HG02970 (cell line): ENCODE data around the gene NTNG1.

Experiments used
- ATAC-seq: cut with Tn5 transposase; IDR thresholded peaks from one replicate; pipeline ENCODE4 v1.9.1; 2021; ENCODE audit warnings: mild to moderate bottlenecking, moderate library complexity, moderate number of reproducible peaks; ENCODE audit not compliant: unreplicated experiment, low FRiP score

Gene NTNG1

DNA sequence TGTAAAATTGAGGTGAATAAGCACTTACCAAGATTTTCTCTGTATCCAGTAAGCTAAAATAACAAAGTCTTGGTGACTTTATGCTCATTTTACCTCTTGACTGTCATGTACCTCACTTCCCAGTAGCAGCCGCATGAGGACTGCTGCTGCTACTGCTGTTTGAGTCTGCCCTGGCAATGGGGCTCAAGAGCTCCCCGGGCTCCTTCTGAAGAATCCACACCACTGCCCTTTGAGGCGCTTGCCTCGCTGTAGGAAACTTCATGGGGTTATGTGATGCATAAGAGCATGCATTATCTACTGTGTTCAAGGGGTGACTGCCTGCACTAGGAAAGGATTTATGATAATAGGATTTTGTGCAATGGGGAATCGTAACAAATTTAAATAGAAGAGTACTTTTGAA lies 113.5 kb downstream of the NTNG1 start:
- no peak for ATAC-seq

DNA sequence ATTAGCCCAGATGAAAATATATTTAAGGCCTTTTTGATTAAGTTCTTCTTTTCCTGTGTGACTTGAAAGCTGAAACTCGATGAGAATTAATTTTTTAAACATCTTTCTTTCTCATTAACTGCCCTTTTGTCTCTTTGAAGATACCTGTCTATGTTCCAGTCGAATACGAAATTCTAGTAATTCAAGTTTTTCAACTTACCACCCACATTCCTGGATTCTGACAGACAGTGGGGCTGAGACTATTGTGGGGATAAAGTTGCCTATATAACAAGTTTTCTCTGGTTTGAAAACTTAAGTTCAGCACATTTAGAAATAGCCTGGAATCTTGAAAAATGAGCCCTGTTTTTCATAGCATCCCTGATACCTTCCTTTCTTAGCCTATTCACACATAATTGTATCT lies 114.6 kb downstream of the NTNG1 start:
- ATAC-seq = no peak

DNA sequence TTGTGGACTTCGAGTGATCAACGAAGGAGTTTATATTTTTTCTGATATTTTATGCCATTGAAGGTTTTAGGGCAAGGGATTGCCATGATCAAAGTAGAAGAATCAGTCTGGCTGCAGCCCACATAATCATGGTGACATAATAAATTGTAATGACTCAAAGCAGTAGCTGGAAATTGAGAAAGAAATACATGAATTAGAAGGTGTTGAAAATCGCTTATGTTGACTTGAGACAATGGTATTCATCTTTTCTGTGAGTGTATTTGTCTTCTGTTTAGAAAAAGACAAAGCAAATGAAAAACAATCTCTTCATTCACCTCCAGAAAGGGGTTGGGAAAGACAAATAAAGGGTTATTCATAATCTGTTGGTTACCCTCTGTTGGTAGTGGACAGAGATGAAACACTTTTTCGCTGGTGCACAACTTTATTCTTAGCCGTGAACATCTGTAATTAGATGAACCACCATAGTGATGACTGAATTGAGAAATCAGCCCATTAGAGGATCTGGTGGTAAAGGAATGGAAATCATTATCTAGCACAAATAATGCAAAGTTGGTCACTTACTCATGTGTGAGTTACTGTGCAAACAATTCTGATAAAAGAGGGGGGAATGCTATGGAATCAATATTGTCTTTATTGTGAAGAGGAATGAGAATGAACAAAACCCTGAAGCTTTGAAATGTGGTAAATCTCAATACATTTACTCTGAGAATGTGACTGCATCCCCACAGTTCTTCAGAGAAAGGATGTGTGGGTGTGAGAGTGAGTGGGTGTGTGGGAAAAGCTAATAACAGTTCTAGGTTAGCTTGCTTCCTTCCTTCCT lies 121.8 kb downstream of the NTNG1 start:
- ATAC-seq = no peak

DNA sequence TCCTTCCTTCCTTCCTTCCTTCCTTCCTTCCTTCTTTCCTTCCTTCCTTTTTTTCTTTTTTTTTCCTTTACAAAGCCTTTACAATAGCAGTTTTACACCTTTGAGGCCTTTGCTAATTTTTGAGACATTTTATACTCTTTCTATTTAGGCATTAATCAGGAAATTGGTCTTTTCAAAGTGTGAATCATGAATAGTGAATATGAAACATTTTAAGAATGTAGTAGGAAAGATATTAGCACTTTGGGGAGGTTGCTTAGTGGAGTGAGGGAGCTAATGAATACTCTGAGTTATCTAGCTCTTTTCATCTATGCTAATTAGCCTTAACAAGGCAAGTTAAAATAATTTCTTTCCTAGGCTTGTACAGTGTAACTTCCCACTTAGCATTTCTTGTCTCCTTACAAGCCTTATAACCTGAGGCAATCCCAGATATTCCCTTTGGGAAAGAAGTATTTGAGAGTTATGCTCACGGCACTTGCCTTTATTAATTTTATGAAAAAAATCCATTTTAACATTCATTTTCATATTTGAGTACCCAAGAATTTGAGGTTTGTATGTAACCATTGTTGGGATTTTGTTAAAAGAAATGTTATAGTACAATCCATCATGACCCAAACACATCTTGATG lies 122.6 kb downstream of the NTNG1 start:
- ATAC-seq = no peak

DNA sequence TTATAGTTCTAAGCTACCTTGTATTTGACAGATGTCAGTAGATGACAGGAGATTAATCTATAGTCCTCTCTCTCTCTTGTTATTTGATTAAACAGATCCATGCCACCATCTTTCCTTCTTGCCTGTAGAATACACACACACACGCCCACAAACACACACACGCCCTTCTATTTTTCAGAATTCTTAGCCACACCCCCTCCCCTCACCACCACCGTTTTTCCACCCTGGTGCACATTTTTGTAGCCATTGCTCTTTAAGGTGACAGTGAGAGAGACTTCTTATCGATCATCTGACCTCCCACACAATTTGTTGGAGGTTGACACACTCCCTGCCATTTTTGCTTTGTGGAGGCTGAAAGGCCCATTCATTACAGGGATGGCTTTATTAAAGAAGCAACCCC lies 123.2 kb downstream of the NTNG1 start:
- no peak for ATAC-seq

DNA sequence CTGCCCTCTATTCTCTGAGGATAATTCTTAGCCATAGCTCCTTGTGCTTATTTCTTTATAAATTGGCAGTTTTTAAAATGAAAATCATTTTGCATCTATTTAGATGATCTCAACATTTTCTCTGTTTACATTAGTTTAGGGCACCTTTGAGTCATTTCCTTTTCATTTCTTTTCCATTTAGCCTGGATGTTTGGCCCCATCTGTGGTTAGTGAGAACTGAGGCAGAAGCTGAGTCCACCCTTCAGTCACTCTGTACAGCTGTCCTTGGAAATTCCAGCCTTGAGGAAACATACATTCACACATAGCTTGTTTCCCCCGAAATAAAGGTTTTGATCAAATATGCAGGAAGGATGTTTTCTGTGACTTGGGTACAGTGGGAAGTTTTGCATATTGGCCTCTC lies 123.7 kb downstream of the NTNG1 start:
- ATAC-seq = no peak

DNA sequence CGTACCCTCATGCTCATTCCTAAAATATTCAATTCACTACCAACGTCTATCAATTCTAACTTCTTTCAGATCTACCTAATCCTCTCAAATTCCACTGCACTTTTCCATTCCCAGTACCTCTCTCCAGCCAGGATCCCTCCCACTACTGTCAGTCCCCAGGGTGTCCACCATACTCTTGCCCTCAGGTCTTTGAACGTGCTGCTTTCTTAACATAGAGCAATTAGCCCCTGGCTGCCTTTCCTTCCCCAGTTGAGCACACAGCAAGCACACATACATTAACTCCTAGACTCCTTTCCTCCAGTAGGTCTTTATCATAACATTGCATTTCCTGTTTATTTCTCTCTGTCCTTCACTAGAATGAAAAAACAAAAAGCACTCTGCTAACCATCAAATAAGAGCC lies 126.7 kb downstream of the NTNG1 start:
- no peak for ATAC-seq

DNA sequence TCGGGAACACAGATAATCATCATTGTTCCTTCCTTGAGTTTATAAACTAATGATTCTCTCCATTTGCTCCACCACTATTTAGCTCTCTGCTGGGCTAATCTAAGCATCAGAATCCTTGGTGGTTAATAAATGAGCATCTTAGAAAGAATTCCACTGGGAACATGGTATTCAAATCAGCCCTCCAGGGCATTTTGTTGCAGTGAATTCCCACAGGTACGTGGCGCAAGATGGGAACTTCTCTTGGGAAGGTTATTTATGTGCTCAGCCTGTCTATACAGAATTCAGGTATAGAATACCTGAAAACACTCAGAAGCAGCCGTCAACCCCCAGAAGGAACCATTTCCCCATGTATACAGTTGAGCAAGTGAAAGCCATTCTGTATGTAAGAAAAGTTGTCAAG lies 131.5 kb downstream of the NTNG1 start:
- no peak for ATAC-seq

DNA sequence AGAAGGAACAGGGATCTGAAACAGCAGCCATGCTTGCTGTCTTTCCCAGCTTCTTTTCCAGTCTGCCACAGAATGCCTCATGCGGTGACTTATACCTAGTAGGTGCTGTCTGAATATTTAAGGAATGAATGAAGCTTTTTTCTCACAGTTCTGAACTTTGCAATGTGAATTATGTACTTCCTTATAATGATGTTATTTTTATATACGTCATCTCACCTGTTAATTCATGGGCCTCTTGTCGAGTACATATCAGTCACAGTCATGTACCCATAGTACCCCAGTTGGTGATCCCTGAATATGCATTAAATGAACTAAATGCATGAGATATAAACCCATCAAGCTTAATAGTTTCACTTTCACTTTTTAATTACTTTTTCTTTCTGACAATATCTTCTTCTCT lies 132.7 kb downstream of the NTNG1 start:
- ATAC-seq = no peak

DNA sequence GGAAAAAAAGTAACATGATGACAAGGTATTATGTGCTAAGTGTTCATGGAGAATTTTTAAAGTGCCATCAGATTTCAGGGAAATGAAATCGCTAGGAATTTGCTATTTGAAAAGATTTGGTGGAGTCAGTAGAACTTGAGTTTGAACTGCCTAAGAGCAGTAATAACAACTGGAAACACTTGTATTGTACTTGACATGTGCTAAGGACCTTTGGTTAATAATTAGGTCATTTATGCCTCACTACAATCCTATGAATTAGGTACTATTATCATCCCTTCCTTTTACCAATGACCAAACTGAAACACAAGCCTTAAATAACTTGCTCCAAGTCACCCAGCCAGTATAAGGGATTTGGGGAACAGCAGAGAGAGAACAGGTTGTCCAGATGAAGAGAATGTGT lies 133.4 kb downstream of the NTNG1 start:
- ATAC-seq = no peak

DNA sequence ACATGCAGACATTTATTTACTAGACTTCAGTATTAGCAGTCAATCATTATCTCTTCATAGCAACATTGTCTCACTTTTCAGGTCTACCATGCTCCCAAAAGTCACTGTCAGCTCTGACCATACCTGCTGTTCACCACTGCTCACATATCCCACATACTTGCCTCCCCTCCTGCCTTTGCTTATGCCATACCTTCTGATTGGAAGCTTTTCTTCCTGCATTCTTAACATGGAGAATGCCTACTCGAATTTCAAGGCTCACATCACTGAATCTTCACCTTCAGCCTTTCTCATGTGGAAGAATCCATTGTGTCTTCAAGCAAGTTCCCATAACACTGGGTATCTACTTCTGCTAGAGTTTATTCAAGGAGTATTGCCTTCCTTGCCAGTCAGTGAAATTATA lies 135.4 kb downstream of the NTNG1 start:
- no peak for ATAC-seq

DNA sequence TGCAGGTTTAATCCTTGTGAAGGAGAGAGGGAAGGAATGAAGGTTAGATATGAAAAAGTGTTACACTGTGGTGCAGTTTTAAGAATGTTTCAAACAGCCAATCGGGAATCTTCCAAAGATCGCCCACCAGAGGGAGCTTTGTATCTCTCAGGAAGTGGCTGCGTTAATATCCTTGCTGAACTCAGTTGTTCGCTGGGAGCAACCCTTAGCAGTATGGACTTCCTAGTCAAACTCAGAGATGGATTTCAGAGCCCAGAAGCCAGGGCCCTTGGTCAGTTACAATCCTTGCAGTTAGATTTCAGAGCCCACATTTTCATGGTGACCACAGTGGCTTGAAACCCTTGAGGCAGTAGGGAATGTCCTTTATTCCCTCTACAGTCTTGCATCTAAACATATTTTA lies 136.2 kb downstream of the NTNG1 start:
- ATAC-seq = no peak

DNA sequence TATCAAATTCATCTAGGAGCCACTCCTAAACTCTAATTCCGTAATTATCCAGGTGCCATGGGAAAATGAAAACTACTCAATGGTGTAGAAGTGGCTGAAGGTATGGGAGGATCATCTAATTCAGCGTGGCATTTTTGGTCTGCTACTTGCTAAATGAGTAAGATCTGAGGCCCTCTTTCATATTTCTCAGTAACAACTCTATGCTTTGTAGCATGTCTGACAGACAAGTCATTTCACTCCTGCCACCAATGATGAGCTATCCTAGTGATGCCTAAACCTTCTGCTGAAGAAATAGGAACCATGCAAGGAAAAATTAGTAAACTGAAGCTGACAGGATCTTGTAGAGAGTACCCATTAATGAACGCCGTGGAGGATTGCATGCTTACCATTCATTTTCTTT lies 145.3 kb downstream of the NTNG1 start:
- no peak for ATAC-seq

DNA sequence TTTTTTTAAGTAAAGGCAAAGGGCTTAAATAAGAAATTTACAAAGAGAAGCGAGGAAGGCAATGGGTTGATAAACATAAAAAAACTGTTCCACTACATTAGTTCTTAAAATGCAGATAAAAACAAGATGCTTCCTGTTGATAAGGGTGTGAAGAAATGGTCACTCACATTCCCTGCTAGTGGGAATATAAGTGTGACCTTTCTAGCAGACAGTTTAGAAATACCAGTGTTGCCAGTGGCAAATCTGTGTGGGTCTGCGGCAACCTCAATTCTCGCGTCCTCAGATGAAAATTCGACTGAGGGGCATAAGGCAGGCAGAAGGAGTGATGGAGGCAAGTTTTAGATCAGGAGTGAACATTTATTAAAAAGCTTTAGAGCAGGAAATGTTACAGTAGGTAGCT lies 151.1 kb downstream of the NTNG1 start:
- ATAC-seq = no peak

DNA sequence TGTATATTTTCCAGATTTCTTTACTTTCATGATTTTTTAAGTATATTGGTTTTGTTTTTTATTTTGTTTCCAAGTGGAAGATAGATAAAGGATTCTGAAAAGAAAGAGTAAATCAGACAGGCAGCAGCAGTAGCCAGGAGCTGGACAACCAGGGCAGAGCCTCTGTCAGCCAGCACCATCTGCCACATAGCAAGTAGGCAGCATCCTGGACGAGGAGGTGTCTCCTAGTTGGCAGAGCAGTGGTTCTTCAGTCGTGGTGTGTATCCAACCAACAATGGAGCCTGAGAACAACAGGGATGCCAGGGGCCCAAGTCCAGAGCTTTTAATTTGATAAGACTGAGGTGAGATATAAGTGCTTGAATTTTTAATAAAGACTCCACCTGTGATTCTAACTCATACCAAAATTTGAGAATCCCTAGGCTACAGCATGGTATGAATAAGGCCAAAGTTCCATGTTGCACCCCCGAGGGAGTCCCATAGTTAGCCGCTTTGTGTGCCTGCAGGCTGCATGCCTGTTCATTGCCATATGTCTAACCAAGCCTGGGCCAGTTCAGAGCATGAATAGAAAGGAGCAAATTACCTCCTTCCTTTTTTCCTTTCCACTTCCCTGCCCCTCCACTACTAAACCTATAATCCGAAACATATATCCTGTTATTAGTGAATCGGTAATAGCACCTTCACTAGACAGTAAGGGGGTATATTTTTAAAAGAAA lies 153.2 kb downstream of the NTNG1 start:
- no peak for ATAC-seq

DNA sequence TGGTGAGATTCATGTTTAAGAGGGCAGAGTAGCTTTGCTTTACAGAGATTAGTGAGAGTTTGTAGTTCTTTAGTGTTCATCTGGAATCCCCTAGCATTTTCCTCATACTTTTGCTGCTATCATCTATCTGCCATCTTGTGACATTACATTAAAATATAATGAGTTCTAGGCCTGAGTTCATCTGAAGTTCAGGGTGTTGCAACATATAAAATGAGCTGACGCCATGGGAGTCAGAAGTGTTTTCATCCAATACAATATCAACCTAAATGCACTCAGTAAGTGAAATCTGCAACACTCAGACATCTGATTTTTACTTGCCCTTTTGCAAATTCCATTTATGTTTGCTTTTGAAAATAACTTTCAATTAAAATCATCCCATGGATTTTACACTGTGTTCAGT lies 153.8 kb downstream of the NTNG1 start:
- ATAC-seq = no peak

DNA sequence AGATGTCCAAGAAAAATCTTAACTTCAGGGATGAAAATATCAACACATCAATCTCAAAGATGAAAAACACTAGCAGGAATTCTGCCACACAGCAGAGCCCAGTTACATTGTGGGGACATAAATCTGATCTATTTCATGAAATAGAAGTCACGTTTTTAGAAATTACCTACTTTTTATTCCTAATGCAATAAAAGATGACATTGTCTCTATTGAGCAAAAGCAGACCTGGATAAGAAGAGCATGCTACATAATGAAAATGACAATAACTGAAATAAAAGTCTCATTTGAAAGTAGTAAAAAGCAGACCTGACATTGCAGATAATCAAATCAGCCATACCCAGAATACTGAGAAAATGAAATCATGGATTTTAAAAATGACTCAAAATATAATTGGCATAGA lies 156.8 kb downstream of the NTNG1 start:
- no peak for ATAC-seq

DNA sequence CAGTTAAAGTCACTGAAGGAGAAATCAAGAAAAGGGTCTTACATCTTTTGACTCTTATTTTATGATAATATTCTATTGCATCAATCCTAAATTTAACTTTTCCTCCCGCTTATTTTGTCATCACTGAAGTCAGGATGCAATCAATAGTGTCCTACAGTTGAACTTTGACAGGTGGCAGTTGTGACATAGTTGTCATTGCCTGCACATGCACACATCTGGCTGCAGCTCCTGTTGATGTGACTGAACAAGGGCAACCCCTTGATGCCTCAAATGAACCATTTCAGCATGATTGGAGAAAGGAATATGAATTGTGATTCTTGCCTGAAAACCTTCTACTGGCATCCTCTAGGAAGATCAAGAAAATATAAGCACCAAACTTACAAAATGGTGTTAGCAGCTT lies 157.7 kb downstream of the NTNG1 start:
- ATAC-seq = no peak

DNA sequence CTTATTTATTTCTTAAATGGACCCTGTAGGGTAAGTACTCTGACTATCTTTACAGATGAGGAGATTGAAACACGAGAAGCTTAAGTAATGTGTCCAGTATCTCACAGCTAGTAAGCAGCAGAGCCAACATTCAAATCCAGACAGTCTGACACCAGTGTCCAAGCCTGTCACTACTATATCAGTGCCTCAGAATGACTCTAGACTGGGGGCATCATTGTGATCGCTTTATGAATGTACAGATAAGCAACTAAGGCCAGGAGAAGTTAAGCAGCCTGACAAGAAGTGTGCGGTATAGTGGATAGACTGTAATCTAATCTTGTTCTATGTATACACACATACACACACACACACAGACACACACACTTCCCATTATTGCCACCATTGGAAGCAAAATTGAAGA lies 158.7 kb downstream of the NTNG1 start:
- ATAC-seq = no peak

DNA sequence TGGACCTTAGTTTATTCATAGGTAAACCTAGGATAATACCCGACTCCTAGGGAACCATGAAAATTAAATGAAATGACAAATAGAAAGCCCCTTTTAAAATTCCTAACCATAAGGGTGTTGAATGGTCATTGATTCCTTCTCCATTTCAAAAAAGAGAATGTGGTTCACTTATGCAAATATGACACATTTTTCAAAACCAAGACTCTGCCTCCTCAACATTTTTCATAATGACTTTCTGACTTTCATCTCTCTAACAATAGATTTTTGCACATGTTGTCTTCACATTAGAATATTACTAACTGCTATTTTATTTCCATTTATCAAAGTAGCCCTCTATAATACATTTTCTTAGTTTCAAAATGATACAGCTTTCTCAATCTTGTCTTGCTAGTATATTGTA lies 169.1 kb downstream of the NTNG1 start:
- ATAC-seq = no peak

DNA sequence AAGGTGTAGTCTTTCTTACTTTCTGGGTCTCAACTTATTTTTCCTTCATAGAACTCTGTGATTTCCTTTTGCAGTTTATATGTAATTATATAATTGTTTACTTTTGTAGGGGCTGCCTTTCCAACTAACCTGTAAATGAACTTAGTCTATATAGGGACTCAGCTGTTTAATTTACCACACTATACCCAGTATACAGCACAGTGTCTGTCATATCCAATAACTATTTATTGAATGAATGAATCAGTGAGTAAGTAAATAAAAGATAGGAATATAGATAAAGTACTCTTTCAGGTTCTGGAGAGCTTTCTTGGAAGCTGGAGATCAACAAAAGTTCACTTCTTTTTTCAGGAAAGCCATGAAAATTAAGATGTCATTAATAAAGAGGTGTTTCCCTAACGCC lies 174.8 kb downstream of the NTNG1 start:
- no peak for ATAC-seq

DNA sequence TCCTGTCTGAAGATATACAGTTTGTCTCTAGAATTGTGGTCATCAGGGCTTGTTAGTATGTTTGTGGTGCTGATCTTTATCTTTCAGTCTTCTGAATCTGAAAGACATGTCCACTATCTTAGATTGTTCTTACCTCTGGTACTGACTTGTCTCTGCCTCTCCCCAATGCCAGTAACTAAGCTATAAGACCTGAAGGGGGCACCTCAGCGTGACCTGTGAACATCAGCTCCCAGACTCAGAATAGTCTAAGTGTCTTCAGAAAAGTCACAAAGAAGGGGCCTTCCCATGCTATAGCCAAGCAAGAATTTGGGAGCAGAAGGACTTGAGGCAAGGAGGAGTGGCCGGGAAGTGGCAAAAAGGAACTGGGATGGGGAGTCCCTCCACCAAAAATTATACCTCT lies 178.1 kb downstream of the NTNG1 start:
- ATAC-seq = no peak
